HG02943 (cell line): ENCODE data around the gene ACIN1.
A peak's percentile ranks its signal among the peaks of the same experiment; 100 is the strongest.

Experiments used
- ATAC-seq: cut with Tn5 transposase; IDR thresholded peaks from one replicate; pipeline ENCODE4 v1.9.1; 2021; ENCODE audit warnings: mild to moderate bottlenecking, low read depth, moderate library complexity; ENCODE audit not compliant: unreplicated experiment

ACIN1 gene

GRCh38 chr14:23089498-23090253 lies 5.3 kb downstream of the ACIN1 start:
- no peak for ATAC-seq

GRCh38 chr14:23086565-23086964 lies 8.4 kb downstream of the ACIN1 start:
- no peak for ATAC-seq

GRCh38 chr14:23085458-23085857 lies 9.5 kb downstream of the ACIN1 start:
- no peak for ATAC-seq

DNA sequence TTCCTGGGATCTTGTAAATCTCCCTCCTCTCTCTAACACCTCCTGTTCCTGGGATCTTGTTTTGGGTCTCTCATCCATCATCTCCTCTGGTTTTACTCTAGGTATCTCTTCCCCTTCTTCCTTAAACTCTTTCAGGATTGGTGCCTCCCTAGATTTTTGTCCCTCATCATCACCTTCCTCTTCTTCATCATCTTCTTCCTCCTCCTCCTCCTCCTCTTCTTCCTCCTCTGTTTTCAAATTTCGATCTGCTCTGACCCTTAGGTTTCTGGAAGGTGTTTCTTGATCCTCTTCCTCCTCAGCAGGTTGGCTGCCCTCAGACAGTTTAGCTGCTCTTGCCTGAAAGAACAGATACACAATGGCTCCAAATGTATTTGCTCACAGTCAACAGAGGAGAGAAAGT lies 14.5 kb downstream of the ACIN1 start:
- no peak for ATAC-seq

GRCh38 chr14:23079716-23080115 lies 15.2 kb downstream of the ACIN1 start:
- no peak for ATAC-seq

GRCh38 chr14:23078692-23079116 lies 16.2 kb downstream of the ACIN1 start:
- ATAC-seq = no peak

DNA sequence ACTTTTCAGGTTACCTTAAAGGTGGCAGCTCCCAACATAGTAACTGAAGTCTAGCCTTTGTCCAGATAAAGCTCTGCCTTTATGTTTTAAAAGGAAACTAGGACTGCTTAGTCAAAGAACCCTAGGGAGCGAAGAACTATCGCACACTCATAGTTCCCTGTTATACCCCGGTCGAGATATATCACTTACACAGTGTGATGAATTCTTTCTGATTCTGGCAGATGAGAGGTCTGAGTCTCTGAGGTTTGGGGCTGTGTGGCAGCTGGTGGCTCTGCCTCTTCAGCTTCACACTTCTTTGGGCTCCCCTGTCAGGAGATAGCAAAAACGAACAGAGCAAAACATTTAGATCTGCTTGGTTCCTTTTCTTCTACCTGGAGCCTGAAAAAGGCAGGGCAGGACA lies 17.0 kb downstream of the ACIN1 start:
- ATAC-seq = no peak

DNA sequence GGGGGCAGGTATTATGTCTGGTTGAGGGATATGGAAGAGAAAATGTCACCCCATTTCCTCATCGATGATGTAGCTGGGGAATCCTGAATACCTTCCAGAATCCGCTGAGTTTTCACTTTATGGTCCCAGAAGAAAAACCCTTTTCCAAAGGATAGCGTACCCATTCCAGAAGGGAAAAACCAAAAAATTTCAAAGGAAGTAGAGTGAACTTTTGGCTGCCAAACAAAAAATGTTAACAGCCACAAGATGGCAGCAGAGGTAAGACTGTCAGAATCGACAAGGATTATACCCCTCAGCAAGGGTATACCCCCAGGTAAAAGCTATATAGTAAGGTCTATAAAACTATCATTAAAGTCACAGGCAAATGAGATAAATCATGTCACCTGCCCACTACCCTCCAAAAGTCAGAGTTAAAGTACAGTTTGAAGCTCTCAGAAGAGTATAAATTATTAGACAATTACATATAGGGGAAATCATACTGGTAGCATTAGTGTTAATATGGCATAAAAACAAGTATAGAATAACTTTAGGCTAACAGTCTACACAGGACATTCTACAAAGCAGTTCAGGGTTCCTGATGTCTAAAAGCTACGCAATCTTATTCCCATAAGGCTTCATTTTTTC lies 18.0 kb downstream of the ACIN1 start:
- ATAC-seq = no peak

- no peak for ATAC-seq
These were observed 20.0 kb downstream of the ACIN1 start for GRCh38 chr14:23074906-23075305.

GRCh38 chr14:23071921-23072539 lies 22.9 kb downstream of the ACIN1 start:
- no peak for ATAC-seq

DNA sequence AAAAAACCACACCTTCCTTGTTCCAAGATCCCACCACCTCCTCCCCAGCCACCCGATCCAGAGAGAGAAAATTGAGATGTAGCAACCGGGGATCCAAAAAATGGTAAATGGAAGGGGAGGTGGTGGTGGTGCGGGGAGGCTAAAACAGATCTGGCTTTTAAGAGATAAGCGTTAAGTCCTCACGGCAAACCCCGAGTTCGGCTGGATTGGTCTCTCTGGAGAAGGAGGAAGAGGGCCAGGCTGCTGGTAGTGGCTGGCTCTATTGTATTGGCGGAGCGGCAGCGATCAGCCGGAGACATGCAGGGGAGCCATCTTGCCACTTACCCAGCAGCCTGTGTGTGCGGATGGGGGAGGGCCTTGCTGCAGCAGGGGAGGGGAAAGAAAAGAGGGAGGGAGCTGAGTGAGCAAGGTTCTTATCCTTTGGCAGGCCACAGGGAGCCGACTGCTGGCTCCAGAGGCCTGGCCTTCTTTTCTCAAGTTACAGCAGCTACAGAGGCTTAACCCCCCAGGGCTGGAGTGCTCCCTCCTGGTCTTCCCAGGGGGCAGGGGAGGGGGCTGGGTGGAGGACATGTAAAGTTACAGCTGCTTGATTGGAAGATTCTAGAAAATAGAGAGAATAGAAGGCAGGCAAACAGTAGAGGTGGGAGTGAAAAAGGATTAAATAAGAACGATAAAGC lies 23.6 kb downstream of the ACIN1 start:
- ATAC-seq = peak; percentile 87

DNA sequence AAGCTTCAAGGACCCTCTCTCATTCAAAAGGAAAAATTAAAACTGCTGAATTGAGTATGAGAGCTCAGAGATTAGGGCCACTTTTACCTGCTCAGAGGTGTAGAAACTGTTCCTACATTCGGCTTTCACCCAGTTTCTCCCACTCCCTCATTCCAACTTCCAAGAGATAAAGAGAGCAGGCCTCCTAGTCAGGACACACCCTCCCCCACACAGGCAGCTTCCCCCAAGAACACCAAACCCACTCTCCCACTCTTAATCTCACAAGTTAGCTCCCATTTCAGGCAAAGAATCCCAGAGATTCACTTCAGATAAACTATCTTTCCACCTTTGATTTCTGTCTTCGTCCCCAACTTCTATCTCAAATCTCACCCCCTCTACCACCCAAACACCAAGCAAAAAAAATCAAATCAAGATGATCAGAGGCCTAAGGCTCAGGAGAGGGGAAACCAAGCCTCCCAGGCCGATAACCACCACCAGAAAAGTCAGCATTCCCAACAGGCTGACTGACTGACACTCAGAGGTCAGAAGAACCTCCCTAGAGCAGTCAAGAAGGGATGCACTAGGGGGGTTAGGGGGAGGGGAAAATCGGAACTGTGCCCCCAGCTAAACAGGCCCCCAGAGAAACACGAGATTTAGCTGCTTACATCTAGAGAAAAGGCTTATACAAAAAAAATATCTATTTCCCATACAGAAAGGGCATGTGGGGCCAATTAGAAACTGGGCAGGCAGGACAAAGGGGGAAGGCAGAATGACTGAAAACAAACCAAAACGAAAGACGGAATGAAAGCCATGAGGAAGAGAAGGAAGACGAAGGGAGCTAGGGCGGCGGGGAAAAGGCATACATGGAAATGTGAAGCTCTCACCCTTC lies 24.4 kb downstream of the ACIN1 start:
- no peak for ATAC-seq

DNA sequence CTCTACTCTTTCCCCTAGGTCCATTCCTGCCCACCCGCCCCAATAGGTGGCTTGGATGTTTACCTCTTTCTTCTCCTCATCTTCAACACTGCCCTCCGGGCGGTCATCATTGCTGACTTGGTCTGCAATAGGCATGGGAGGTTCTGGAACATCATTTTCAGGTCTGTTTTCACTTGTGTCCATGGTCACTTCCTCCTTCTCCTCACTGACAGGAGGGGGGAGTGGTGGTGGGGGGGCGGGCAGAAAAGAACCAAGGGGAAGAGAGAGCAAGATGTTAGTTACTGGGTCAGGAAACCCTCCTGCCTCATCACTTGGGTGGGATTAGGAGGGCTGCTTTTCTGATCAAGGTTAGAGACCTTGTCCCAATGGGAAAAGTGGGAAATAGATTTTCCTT lies 25.5 kb downstream of the ACIN1 start:
- no peak for ATAC-seq

GRCh38 chr14:23068789-23069412 lies 26.0 kb downstream of the ACIN1 start:
- ATAC-seq = no peak

GRCh38 chr14:23067847-23068788 lies 26.8 kb downstream of the ACIN1 start:
- ATAC-seq = no peak

DNA sequence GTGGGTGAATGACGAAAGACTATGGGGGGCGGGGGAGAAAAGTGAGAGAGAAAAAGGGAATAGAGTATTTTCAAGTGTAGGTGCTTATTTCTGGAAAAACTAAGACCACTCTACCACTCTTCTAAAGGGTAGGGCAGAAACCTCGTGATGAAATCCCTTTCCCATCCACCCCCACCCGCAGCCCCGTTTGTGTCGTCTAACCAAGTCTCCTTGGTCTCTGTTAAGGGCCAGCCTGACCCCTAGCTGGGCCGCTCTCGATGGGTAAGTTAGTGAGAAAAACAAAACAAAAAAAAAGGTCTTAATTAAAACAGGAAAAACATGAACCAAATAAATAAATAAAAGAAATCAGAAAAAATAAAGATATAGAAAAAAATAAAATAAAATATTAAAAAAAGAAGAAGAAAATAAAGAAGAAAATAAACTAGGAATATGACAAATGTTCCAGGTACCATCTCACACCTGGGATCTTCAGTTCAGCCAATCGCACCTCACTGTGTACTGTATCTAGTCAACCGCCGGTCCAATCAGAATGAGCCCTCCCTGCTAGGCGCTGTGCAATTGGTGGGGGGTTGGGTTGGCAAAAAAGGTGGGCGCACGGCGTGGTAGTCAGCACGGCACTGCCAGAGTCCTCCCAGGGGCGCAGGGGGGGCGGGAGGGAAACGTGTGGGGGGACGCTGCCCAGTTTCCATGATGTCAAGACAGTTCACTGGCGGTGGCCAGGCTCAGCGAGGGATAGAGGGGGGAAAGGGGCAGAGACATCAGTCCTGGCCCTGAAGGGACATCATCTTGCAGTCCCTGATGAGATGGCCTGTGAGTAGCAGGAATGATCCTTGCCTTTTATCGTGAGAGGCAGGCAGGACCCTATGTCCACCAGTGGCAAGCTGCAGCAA lies 27.8 kb downstream of the ACIN1 start:
- no peak for ATAC-seq

- no peak for ATAC-seq
These were observed 28.6 kb downstream of the ACIN1 start for GRCh38 chr14:23066368-23066767.

DNA sequence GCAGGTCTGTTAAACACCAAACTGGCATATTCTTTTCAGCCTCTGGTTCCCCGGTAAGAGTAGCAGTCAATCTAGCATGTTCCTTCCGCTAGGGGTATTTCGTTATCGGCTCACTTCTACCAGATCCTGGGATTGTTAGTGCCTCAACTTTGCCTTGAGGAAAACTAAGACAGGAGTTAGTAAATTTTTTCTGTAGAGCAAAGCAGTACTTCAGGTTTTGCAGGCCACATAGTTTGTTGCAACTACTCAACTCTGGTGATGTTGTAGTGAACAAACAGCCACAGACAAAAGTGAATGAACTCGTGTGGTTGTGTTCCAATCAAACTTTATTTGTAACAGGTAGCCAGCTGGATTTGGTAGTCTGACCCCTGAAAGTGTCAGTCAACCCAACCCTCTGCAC lies 31.3 kb downstream of the ACIN1 start:
- ATAC-seq = no peak
